Trophoblast cell (in vitro differentiated cells and primary cell): ENCODE measurements around the gene MAGI2.

Experiments
- DNase-seq, 2 donors: peaks; one replicate each; pipeline ENCODE4 v3.0.0-alpha.2; 2016
- H2AFZ ChIP-seq: 2 replicates; pipeline ENCODE4 v1.6.1; 2013; ENCODE audit warnings: low read length, moderate library complexity, mild to moderate bottlenecking; ENCODE audit not compliant: insufficient read depth, poor library complexity
- H2AK5ac ChIP-seq: 2 replicates; pipeline ENCODE4 v1.6.1; 2013; ENCODE audit warnings: mild to moderate bottlenecking, low read length
- H2BK120ac ChIP-seq: 2 replicates; pipeline ENCODE4 v1.6.1; 2013; ENCODE audit warnings: low read length, mild to moderate bottlenecking, moderate library complexity; ENCODE audit not compliant: insufficient read depth, poor library complexity
- H2BK12ac ChIP-seq: 2 replicates; pipeline ENCODE4 v1.6.1; 2013; ENCODE audit warnings: mild to moderate bottlenecking, low read length, moderate library complexity
- H2BK5ac ChIP-seq: 2 replicates; pipeline ENCODE4 v1.6.1; 2013; ENCODE audit warnings: low read length, low read depth, moderate library complexity, mild to moderate bottlenecking; ENCODE audit not compliant: poor library complexity
- H3K14ac ChIP-seq: 2 replicates; pipeline ENCODE4 v1.6.1; 2013; ENCODE audit warnings: mild to moderate bottlenecking, low read length
- H3K18ac ChIP-seq: 2 replicates; pipeline ENCODE4 v1.6.1; 2013; ENCODE audit warnings: mild to moderate bottlenecking, low read length
- H3K23ac ChIP-seq: 2 replicates; pipeline ENCODE4 v1.6.1; 2013; ENCODE audit warnings: low read length
- H3K27ac ChIP-seq: 2 replicates; pipeline ENCODE4 v1.5.1; 2013; ENCODE audit warnings: low read depth, mild to moderate bottlenecking, inconsistent platforms, low read length, moderate library complexity
- H3K27me3 ChIP-seq: 2 replicates; pipeline ENCODE4 v1.6.1; 2013; ENCODE audit warnings: inconsistent platforms, mild to moderate bottlenecking, low read length, moderate library complexity; ENCODE audit not compliant: insufficient read depth
- H3K36me3 ChIP-seq, 2 experiments: 1 replicate in 1 of 2; 2 replicates in 1 of 2; pipeline ENCODE4 v1.6.1; 2013; ENCODE audit warnings: low read length in 2 of 2, mild to moderate bottlenecking in 2 of 2, moderate library complexity in 1 of 2; ENCODE audit not compliant: insufficient read depth in 2 of 2, control insufficient read depth in 1 of 2
- H3K4ac ChIP-seq: 2 replicates; pipeline ENCODE4 v1.6.1; 2013; ENCODE audit warnings: low read depth, mild to moderate bottlenecking, low read length, moderate library complexity
- H3K4me1 ChIP-seq, 2 experiments: 1 replicate in 1 of 2; 2 replicates in 1 of 2; pipeline ENCODE4 v1.6.1; 2013; ENCODE audit warnings: low read length in 2 of 2, mild to moderate bottlenecking in 2 of 2, moderate library complexity in 1 of 2; ENCODE audit not compliant: insufficient read depth in 2 of 2, control insufficient read depth in 1 of 2
- H3K4me2 ChIP-seq: 2 replicates; pipeline ENCODE4 v1.6.1; 2013; ENCODE audit warnings: inconsistent platforms, mild to moderate bottlenecking, low read length, moderate library complexity
- H3K4me3 ChIP-seq: 2 replicates; pipeline ENCODE4 v1.5.1; 2013; ENCODE audit warnings: mild to moderate bottlenecking, low read depth, low read length, inconsistent platforms
- H3K79me1 ChIP-seq: one replicate; pipeline ENCODE4 v1.6.1; 2013; ENCODE audit warnings: low read length
- H3K79me2 ChIP-seq: 2 replicates; pipeline ENCODE4 v1.6.1; 2013; ENCODE audit warnings: low read length, mild to moderate bottlenecking; ENCODE audit not compliant: control insufficient read depth, insufficient read depth, poor library complexity
- H3K9ac ChIP-seq: 2 replicates; pipeline ENCODE4 v1.6.1; 2013; ENCODE audit warnings: mild to moderate bottlenecking, low read length
- H3K9me3 ChIP-seq: 2 replicates; pipeline ENCODE4 v1.6.1; 2013; ENCODE audit warnings: low read depth, mild to moderate bottlenecking, control low read depth, inconsistent platforms, low read length; ENCODE audit not compliant: insufficient read depth
- H4K12ac ChIP-seq: 2 replicates; pipeline ENCODE4 v1.6.1; 2013; ENCODE audit warnings: low read depth, mild to moderate bottlenecking, low read length, moderate library complexity
- H4K8ac ChIP-seq: 2 replicates; pipeline ENCODE4 v1.6.1; 2013; ENCODE audit warnings: low read depth, mild to moderate bottlenecking, low read length, moderate library complexity
- H4K91ac ChIP-seq: one replicate; pipeline ENCODE4 v1.6.1; 2013; ENCODE audit warnings: low read depth, mild to moderate bottlenecking, low read length, moderate library complexity
- WGBS: extraction: QIAGEN DNeasy Blood & Tissue Kit; methylation state at CpG from one replicate; pipeline ENCODE4 v1.1.7; 2013; ENCODE audit warnings: missing lambda C conversion rate; ENCODE audit not compliant: insufficient read length, insufficient coverage; ENCODE audit errors: extremely low coverage; 5-methylcytosine and 5-hydroxymethylcytosine counted together

MAGI2 gene

GRCh38 chr7:78636727-78637126 lies 816.7 kb downstream of the MAGI2 start:
- no peak overlapping the region for H3K14ac ChIP-seq
- no peak overlapping the region for H3K23ac ChIP-seq
- H4K12ac ChIP-seq = no peak overlapping the region
- H2BK120ac ChIP-seq = no peak overlapping the region
- H3K79me2 ChIP-seq = no peaks in the 10 kb centered on the region
- no peak overlapping the region for H3K4me2 ChIP-seq
- H2BK12ac ChIP-seq = no peak overlapping the region
- no CpG with 5 or more reads among the region's 6 CpGs for WGBS
- H4K8ac ChIP-seq = no peak overlapping the region
- no peaks in the 10 kb centered on the region for H3K4me1 ChIP-seq
- no peak overlapping the region for H3K27ac ChIP-seq
- no peak overlapping the region for H4K91ac ChIP-seq
- H3K18ac ChIP-seq = no peak overlapping the region
- H3K9me3 ChIP-seq = no peaks in the 10 kb centered on the region
- H3K36me3 ChIP-seq = no peaks in the 10 kb centered on the region
- H2BK5ac ChIP-seq = no peak overlapping the region
- no peak overlapping the region for H3K4ac ChIP-seq
- no peaks in the 10 kb centered on the region for H3K27me3 ChIP-seq
- H3K79me1 ChIP-seq = no peaks in the 10 kb centered on the region
- no peak overlapping the region for H3K9ac ChIP-seq
- H2AFZ ChIP-seq = no peak overlapping the region
- DNase-seq = peak; percentile 1 to 44
- H2AK5ac ChIP-seq = no peak overlapping the region
- H3K4me3 ChIP-seq = no peak overlapping the region

DNA sequence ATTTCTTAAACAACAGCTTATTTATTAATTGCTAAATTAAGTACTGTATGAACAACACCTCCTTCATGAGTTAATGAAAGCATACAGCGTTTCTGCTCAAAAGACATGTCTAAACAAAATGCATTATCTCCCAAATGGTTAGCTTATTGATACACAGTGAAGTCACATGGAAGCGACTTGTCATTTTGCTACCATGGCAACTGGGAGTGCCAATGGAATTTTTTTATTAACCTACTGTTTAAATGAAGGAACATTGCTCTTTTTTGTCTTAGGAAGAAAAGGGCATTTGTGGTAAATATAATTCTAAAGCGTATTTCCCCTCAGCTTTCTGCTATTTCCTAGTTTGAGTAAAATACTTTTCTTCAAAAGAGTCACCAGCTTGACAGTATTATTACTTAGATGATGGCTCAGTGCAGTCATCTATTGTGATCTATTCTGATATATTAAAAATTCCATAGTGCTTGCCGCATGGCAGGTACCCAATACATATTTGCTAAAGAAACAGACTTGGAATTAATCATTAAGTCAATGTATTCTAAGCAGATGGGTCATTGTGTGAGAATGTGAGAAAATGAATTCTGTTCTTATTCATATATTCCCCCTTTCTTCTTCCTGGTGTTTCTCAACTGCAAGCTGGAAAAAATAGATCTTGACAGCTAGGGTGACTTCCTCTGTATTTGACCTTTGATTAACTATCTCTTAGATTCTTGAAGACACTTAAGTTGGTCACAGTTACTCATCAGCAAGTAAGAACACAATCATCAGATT lies 818.3 kb downstream of the MAGI2 start:
- no CpG with 5 or more reads among the region's 4 CpGs for WGBS
- no peak overlapping the region for H3K9ac ChIP-seq
- H2AFZ ChIP-seq = no peak overlapping the region
- H3K9me3 ChIP-seq = no peaks in the 10 kb centered on the region
- H4K8ac ChIP-seq = no peak overlapping the region
- no peak overlapping the region for H3K4ac ChIP-seq
- no peak overlapping the region for H3K4me2 ChIP-seq
- no peak overlapping the region for H2AK5ac ChIP-seq
- no peak overlapping the region for H2BK120ac ChIP-seq
- H2BK12ac ChIP-seq = no peak overlapping the region
- no peaks in the 10 kb centered on the region for H3K36me3 ChIP-seq
- DNase-seq = no peak
- no peaks in the 10 kb centered on the region for H3K79me1 ChIP-seq
- no peak overlapping the region for H4K12ac ChIP-seq
- H3K4me3 ChIP-seq = no peak overlapping the region
- H4K91ac ChIP-seq = no peak overlapping the region
- no peaks in the 10 kb centered on the region for H3K27me3 ChIP-seq
- no peaks in the 10 kb centered on the region for H3K4me1 ChIP-seq
- H2BK5ac ChIP-seq = no peak overlapping the region
- no peak overlapping the region for H3K23ac ChIP-seq
- no peak overlapping the region for H3K14ac ChIP-seq
- H3K79me2 ChIP-seq = no peaks in the 10 kb centered on the region
- no peak overlapping the region for H3K18ac ChIP-seq
- H3K27ac ChIP-seq = no peak overlapping the region

DNA sequence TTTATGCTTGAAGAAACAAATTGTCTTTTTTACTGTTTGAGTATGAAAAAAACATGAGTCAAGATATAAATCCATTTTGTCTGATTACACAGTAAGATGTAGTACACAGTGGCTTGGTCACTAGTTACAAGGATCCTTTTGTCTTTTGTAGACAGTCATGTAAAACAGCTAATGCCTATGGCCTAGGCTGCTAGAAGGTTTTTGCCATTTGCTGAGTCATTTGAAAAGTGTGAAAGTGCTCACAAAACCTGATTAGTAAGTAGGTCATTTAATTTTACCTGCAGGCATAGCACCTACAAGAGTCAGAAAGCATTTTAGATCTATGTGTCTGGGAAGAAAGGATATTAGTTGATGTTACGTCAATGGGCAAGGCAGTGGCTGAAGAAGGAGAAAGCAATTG lies 819.4 kb downstream of the MAGI2 start:
- Histone ChIP-seq H3K4me2 (no peak overlapping the region), H4K91ac (no peak overlapping the region), H3K79me1 (no peaks in the 10 kb centered on the region), H3K9me3 (no peaks in the 10 kb centered on the region), H3K79me2 (no peaks in the 10 kb centered on the region), H3K14ac (no peak overlapping the region), H2BK12ac (no peak overlapping the region), H3K4me3 (no peak overlapping the region), H3K23ac (no peak overlapping the region), H3K27me3 (no peaks in the 10 kb centered on the region), H3K36me3 (no peaks in the 10 kb centered on the region), H3K9ac (no peak overlapping the region), H3K27ac (no peak overlapping the region), H3K4me1 (no peaks in the 10 kb centered on the region), H2AFZ (no peak overlapping the region), H3K4ac (no peak overlapping the region), H3K18ac (no peak overlapping the region), H4K12ac (no peak overlapping the region), H2AK5ac (no peak overlapping the region), H2BK5ac (no peak overlapping the region), H2BK120ac (no peak overlapping the region), H4K8ac (no peak overlapping the region)
- peak; percentile 62 to 90 for DNase-seq
- WGBS = no CpG with 5 or more reads among the region's 1 CpG

DNA sequence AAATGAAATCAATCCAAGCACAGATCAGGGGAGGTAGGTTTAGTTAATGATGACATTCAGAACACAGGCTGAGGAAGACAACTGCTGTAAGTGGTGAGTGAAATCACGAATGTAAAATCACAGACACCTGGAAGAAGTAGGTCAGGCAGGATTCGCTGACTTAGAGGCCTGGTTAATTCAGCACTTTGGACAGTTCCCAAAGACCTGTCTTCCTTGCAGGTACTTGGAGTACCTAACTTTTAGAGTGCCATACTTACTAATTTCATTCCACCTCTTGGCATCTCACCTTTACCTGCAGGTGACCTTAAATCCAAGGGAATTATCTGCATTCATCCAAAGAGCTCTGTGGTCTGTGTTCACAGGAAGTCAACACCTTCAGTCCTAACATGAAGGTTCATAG lies 832.5 kb downstream of the MAGI2 start:
- Histone ChIP-seq H3K79me1 (no peaks in the 10 kb centered on the region), H3K9ac (no peak overlapping the region), H3K18ac (no peak overlapping the region), H3K27me3 (no peaks in the 10 kb centered on the region), H3K79me2 (no peaks in the 10 kb centered on the region), H3K4me3 (no peak overlapping the region), H3K4ac (no peak overlapping the region), H2AK5ac (no peak overlapping the region), H3K23ac (no peak overlapping the region), H3K36me3 (no peaks in the 10 kb centered on the region), H4K8ac (no peak overlapping the region), H4K12ac (no peak overlapping the region), H3K9me3 (no peaks in the 10 kb centered on the region), H4K91ac (no peak overlapping the region), H3K27ac (no peak overlapping the region), H3K4me1 (no peaks in the 10 kb centered on the region), H3K14ac (no peak overlapping the region), H2BK5ac (no peak overlapping the region), H2BK12ac (no peak overlapping the region), H2BK120ac (no peak overlapping the region), H3K4me2 (no peak overlapping the region), H2AFZ (no peak overlapping the region)
- peak in 1 of 2 donors; percentile 60 for DNase-seq
- WGBS = no CpG with 5 or more reads among the region's 2 CpGs
